ENCODE measurements around the gene FRMPD2. TPM values are rescaled to one million over a fixed set of nuclear protein-coding genes. Genes with fewer than 3 reads are reported as not detected.

FRMPD2 gene
- total and polyA plus RNA-seq, 2 of the 4 experiments (the other 2 are of a cell fraction) = 0.18 TPM; not detected in 1

- no CpG with 5 or more reads among the region's 2 CpGs for WGBS, 2 experiments (ENCODE audit: extremely low coverage in 2 of 2, insufficient read length in 1 of 2)
- Histone ChIP-seq H3K56ac (ENCODE audit: extremely low read depth, insufficient read depth, low read length) (no peak overlapping the region), H3K9me1 (ENCODE audit: insufficient read depth, low read length) (no peaks in the 10 kb centered on the region), H4K91ac (ENCODE audit: insufficient read depth, low read depth, low read length) (no peak overlapping the region), H3K4ac (ENCODE audit: low read depth, low read length) (no peak overlapping the region), H4K5ac (ENCODE audit: low read depth, low read length) (no peak overlapping the region), H3K9me3 (ENCODE audit: control insufficient read depth, insufficient read depth, low read length) (no peaks in the 10 kb centered on the region), H2BK15ac (ENCODE audit: low read depth, low read length) (no peak overlapping the region), H3K27me3 (ENCODE audit: control insufficient read depth, insufficient read depth, low read length) (peaks cover 34% of the 10 kb centered on the region), H3K27ac (ENCODE audit: insufficient read depth, low read length) (no peak overlapping the region), H2AFZ (replicated peaks; ENCODE audit: low read length, poor library complexity) (no peak overlapping the region), H3K14ac (replicated peaks; ENCODE audit: low read depth, low read length) (no peak overlapping the region), H3K23ac (ENCODE audit: low read depth, low read length) (no peak overlapping the region), H2BK5ac (ENCODE audit: low read depth, low read length, poor library complexity, severe bottlenecking) (no peak overlapping the region), H3K36me3 (ENCODE audit: control insufficient read depth, insufficient read depth, low read length) (no peaks in the 10 kb centered on the region), H2AK5ac (ENCODE audit: low read depth, low read length) (no peak overlapping the region), H2BK120ac (ENCODE audit: low read depth, low read length) (no peak overlapping the region), H3K4me1 (ENCODE audit: control insufficient read depth, insufficient read depth, low read length) (no peaks in the 10 kb centered on the region), H3K9ac (ENCODE audit: low read depth, low read length) (no peak overlapping the region), H4K8ac (ENCODE audit: low read depth in 2 of 2, low read length in 2 of 2) (no peak overlapping the region), H3K79me1 (ENCODE audit: low read depth in 1 of 2, low read length in 2 of 2) (no peaks in the 10 kb centered on the region), H2AK9ac (replicated peaks; ENCODE audit: low read depth, low read length, poor library complexity) (no peak overlapping the region), H3K4me2 (ENCODE audit: low read depth, low read length) (no peak overlapping the region), H3K18ac (ENCODE audit: low read depth, low read length) (no peak overlapping the region), H3K4me3 (ENCODE audit: insufficient read depth, low read depth, low read length) (no peak overlapping the region), H2BK20ac (ENCODE audit: low read depth, low read length) (no peak overlapping the region), H4K20me1 (ENCODE audit: insufficient read depth, low read length) (no peaks in the 10 kb centered on the region)
- in situ Hi-C loops (cut with MboI; ENCODE audit: low sequenced_read_pairs) (no loop called here), dilution Hi-C loops (cut with HindIII; ENCODE audit: low sequenced_read_pairs, unreplicated experiment) (no loop called here), intact Hi-C loops (cut with micrococcal nuclease) (loop anchor here (2.0 kb wide), 1 partner anchor 54 kb away; no protein-coding TSS in a partner anchor)
- ChIA-PET POLR2A (ENCODE audit: unreplicated experiment) (no interaction called here), CTCF (no interaction called here)
- no TSS peak for BruUV-seq (replicated peaks)
- no peak for ATAC-seq (ENCODE audit: low read depth)
- DNase-seq = no peak
- no peak for TF ChIP-seq CTCF (conservative IDR thresholded peaks at IDR 0.05; ENCODE audit: low read depth, low read length)
- TF ChIP-seq CEBPB (IDR thresholded peaks at IDR 0.05; ENCODE audit: low read depth, low read length) = no peak
- no peak for TF ChIP-seq NFE2L2 (IDR thresholded peaks at IDR 0.05; ENCODE audit: low read depth, low read length)
- no peak for TF ChIP-seq RCOR1 (IDR thresholded peaks at IDR 0.05; ENCODE audit: insufficient replicate concordance, low read length)
- no peak for TF ChIP-seq RFX5 (IDR thresholded peaks at IDR 0.05; ENCODE audit: low read depth, low read length)
- TF ChIP-seq BHLHE40 (IDR thresholded peaks at IDR 0.05; ENCODE audit: low read depth, low read length) = no peak
- no peak for TF ChIP-seq RAD21 (IDR thresholded peaks at IDR 0.05; ENCODE audit: low read length)
- no peak for TF ChIP-seq MAFK (IDR thresholded peaks at IDR 0.05; ENCODE audit: low read depth, low read length)
- no peak for TF ChIP-seq SMC3 (IDR thresholded peaks at IDR 0.05; ENCODE audit: low read depth, low read length)
- no peak for TF ChIP-seq CHD1 (IDR thresholded peaks at IDR 0.05; ENCODE audit: low read depth, low read length)
- TF ChIP-seq FOS (IDR thresholded peaks at IDR 0.05; ENCODE audit: low read depth, low read length) = no peak
- TF ChIP-seq MAZ (IDR thresholded peaks at IDR 0.05; ENCODE audit: borderline replicate concordance, low read depth, low read length) = no peak
- no peak for TF ChIP-seq POLR2A (IDR thresholded peaks at IDR 0.05; ENCODE audit: low read depth, low read length)
- TF ChIP-seq, protein P1, sequence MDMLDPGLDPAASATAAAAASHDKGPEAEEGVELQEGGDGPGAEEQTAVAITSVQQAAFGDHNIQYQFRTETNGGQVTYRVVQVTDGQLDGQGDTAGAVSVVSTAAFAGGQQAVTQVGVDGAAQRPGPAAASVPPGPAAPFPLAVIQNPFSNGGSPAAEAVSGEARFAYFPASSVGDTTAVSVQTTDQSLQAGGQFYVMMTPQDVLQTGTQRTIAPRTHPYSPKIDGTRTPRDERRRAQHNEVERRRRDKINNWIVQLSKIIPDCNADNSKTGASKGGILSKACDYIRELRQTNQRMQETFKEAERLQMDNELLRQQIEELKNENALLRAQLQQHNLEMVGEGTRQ (IDR thresholded peaks at IDR 0.05; ENCODE audit: low read depth, low read length) = no peak
- TF ChIP-seq MXI1 (IDR thresholded peaks at IDR 0.05; ENCODE audit: borderline replicate concordance, low read depth, low read length) = no peak
- no peak for TF ChIP-seq ELK1 (IDR thresholded peaks at IDR 0.05; ENCODE audit: borderline replicate concordance, low read depth, low read length)
These were observed 1.8 kb downstream of the FRMPD2 start for GRCh38 chr10:48272682-48273081.
